Activated CD8-positive, alpha-beta T cell treated with anti-CD3 and anti-CD28 coated beads for 36 hours (primary cell): ENCODE measurements around the gene CDCA8. TPM values are rescaled to one million over a fixed set of nuclear protein-coding genes. Genes with fewer than 3 reads are reported as not detected.

Source experiments
- ATAC-seq: fragments of 200-7000 bp; cut with Tn5 transposase; one replicate; pipeline ENCODE4 v1.10.0; 2021; ENCODE audit warnings: mild to moderate bottlenecking, moderate library complexity
- CTCF ChIA-PET: fragments of 350-600 bp; sonication (Branson Sonifier 250); formaldehyde crosslinking; loops from one replicate; lab custom pipeline; 2021; ENCODE audit warnings: antibody characterized with exemption; lab: Charles Lee
- POLR2A ChIA-PET: fragments of 350-600 bp; sonication (Branson Sonifier 250); formaldehyde crosslinking; loops from one replicate; lab custom pipeline; 2021; ENCODE audit warnings: antibody characterized with exemption; lab: Charles Lee
- DNase-seq: peaks from one replicate; pipeline ENCODE4 v3.0.0-alpha.2; 2020
- H3K27ac Mint-ChIP-seq: one replicate; pipeline ENCODE4 v1.8.0; 2021; ENCODE audit warnings: mild to moderate bottlenecking, mixed read lengths
- H3K27me3 Mint-ChIP-seq: one replicate; pipeline ENCODE4 v1.8.0; 2021; ENCODE audit warnings: mixed read lengths
- H3K36me3 Mint-ChIP-seq: one replicate; pipeline ENCODE4 v1.8.0; 2021; ENCODE audit warnings: low read depth, mixed read lengths
- H3K4me1 Mint-ChIP-seq: one replicate; pipeline ENCODE4 v1.8.0; 2021; ENCODE audit warnings: low read depth, mixed read lengths
- H3K4me3 Mint-ChIP-seq: one replicate; pipeline ENCODE4 v1.8.0; 2021; ENCODE audit warnings: mild to moderate bottlenecking, moderate library complexity, mixed read lengths
- H3K9me3 Mint-ChIP-seq: one replicate; pipeline ENCODE4 v1.8.0; 2021; ENCODE audit warnings: mixed read lengths
- CTCF ChIP-seq: fragments of 200-600 bp; IDR thresholded peaks from one replicate; pipeline ENCODE4 v1.8.0; 2022; ENCODE audit warnings: antibody characterized with exemption, mild to moderate bottlenecking
- intact Hi-C: fragments of 100-400 bp; cut with micrococcal nuclease; formaldehyde crosslinking; loops from one replicate; pipeline ENCODE4 v1.10.0; 2022
- total RNA-seq, 2 experiments: library from RNA; stranded (reverse); gene quantifications; one replicate each; pipeline ENCODE4 v1.2.3, GENCODE V29; 2021

CDCA8 gene
- total RNA-seq, 2 experiments from 2014 or later = 53.7 to 56.0 TPM

GRCh38 chr1:37755951-37756560 is 63.7 kb downstream of the CDCA8 start:
- H3K4me1 Mint-ChIP-seq = peaks cover 19% of the 10 kb centered on the region
- intact Hi-C loops = loop anchor here (5.0 kb wide), 1 partner anchor 46 kb away; no protein-coding TSS in a partner anchor
- CTCF ChIA-PET = interaction anchor here (1.2 kb wide), 1 partner anchor 47 kb away, joined by 3 read pairs; no protein-coding TSS in a partner anchor
- POLR2A ChIA-PET = interaction anchor here (0.8 to 1.8 kb wide), 2 partner anchors 9 to 51 kb away, joined by 3 to 8 read pairs; partner anchors contain the start of genes C1orf122, EPHA10 and YRDC
- no peaks in the 10 kb centered on the region for H3K36me3 Mint-ChIP-seq
- H3K27me3 Mint-ChIP-seq = peaks cover 24% of the 10 kb centered on the region
- DNase-seq = no peak
- no peaks in the 10 kb centered on the region for H3K9me3 Mint-ChIP-seq
- no peak overlapping the region for H3K4me3 Mint-ChIP-seq
- no peak for ATAC-seq
- no peak overlapping the region for H3K27ac Mint-ChIP-seq
- TF ChIP-seq CTCF = no peak

Other genes starting within 250 kb of the CDCA8 start
- gene ZC3H12A, start 217.9 kb upstream of the CDCA8 start, total RNA-seq = 10 to 100 TPM; 20.4 to 20.5 TPM
- 10 to 100 TPM; 74.0 to 76.3 TPM for gene MEAF6, start 177.8 kb upstream of the CDCA8 start, total RNA-seq
- gene SNIP1, start 138.2 kb upstream of the CDCA8 start, total RNA-seq = 10 to 100 TPM; 18.3 to 21.8 TPM
- gene DNALI1, start 135.6 kb upstream of the CDCA8 start, total RNA-seq = not detected
- gene GNL2, start 96.6 kb upstream of the CDCA8 start, total RNA-seq = 10 to 100 TPM; 76.4 to 77.8 TPM
- gene RSPO1, start 57.6 kb upstream of the CDCA8 start, total RNA-seq = not detected
- gene EPHA10, start 72.6 kb downstream of the CDCA8 start, total RNA-seq = not detected
- 1 to 10 TPM; 1.2 to 1.4 TPM for gene MANEAL, start 101.3 kb downstream of the CDCA8 start, total RNA-seq
- 10 to 100 TPM; 17.4 to 17.9 TPM for gene C1orf122, start 115.3 kb downstream of the CDCA8 start, total RNA-seq
- gene YRDC, start 115.7 kb downstream of the CDCA8 start, total RNA-seq = 10 to 100 TPM; 36.2 to 37.1 TPM
- gene MTF1, start 167.1 kb downstream of the CDCA8 start, total RNA-seq = 10 to 100 TPM; 17.7 to 21.3 TPM